Lung (tissue), 12 donors: ENCODE results near the gene LRPAP1. TPM values are rescaled to one million over a fixed set of nuclear protein-coding genes. Genes with fewer than 3 reads are reported as not detected.
"Not testable (repeated sequence)": the region's sequence is repeated elsewhere in the genome, so short reads cannot be mapped to it uniquely, and the experiment has no call there.

Source experiments
- ATAC-seq: fragments of 200-7000 bp; cut with Tn5 transposase; one replicate; pipeline ENCODE4 v1.9.1; 2020; ENCODE audit warnings: moderate number of reproducible peaks; ENCODE audit not compliant: insufficient read depth, low FRiP score
- DNase-seq, 3 donors: peaks; one replicate each; pipeline ENCODE4 v3.0.0-alpha.2; 2013 to 2017
- H3K27ac ChIP-seq, 2 donors: one replicate each; pipeline ENCODE4 v1.5.1; 2013; ENCODE audit warnings: mild to moderate bottlenecking in 2 of 2, moderate library complexity in 2 of 2, control low read depth in 1 of 2, inconsistent platforms in 1 of 2, low read depth in 1 of 2, low read length in 1 of 2
- H3K27me3 ChIP-seq, 3 donors: one replicate each; pipeline ENCODE4 v1.5.1; 2013; ENCODE audit warnings: low read length in 2 of 3; ENCODE audit not compliant: control insufficient read depth in 3 of 3, insufficient read depth in 3 of 3
- H3K36me3 ChIP-seq, 4 donors: one replicate each; pipeline ENCODE4 v1.5.1; 2013; ENCODE audit warnings: low read length in 4 of 4, mild to moderate bottlenecking in 1 of 4, moderate library complexity in 1 of 4; ENCODE audit not compliant: control insufficient read depth in 4 of 4, insufficient read depth in 4 of 4
- H3K4me1 ChIP-seq, 5 donors: one replicate each; pipeline ENCODE4 v1.5.1; 2013; ENCODE audit warnings: low read length in 5 of 5, mild to moderate bottlenecking in 2 of 5, moderate library complexity in 1 of 5; ENCODE audit not compliant: control insufficient read depth in 5 of 5, insufficient read depth in 5 of 5
- H3K4me3 ChIP-seq: one replicate; pipeline ENCODE4 v1.5.1; 2013; ENCODE audit warnings: mild to moderate bottlenecking, control low read depth, moderate library complexity
- H3K9ac ChIP-seq, 2 donors: one replicate each; pipeline ENCODE4 v1.5.1; 2013; ENCODE audit warnings: low read length in 2 of 2, control low read depth in 1 of 2; ENCODE audit not compliant: insufficient read depth in 1 of 2
- H3K9me3 ChIP-seq, 4 donors: one replicate each; pipeline ENCODE4 v1.5.1; 2013; ENCODE audit warnings: low read length in 3 of 4, mild to moderate bottlenecking in 1 of 4, moderate library complexity in 1 of 4; ENCODE audit not compliant: control insufficient read depth in 4 of 4, insufficient read depth in 3 of 4
- CTCF ChIP-seq: IDR thresholded peaks from 2 replicates; pipeline ENCODE4 v1.5.1; 2012; ENCODE audit warnings: mild to moderate bottlenecking; ENCODE audit errors: control extremely low read depth, extremely low read depth
- WGBS, 2 donors: extraction: QIAGEN DNeasy Blood & Tissue Kit; methylation state at CpG; one replicate each; pipeline ENCODE4 v1.1.7; 2013; 5-methylcytosine and 5-hydroxymethylcytosine counted together
- polyA plus RNA-seq, 2 donors: library from polyadenylated mRNA; stranded (reverse); fragments of 200-250 nt; gene quantifications; one replicate each; pipeline ENCODE4 v1.2.1, GENCODE V29; 2013
- total RNA-seq, 2 donors: library from RNA; depleted of rRNA in 1 of 2; stranded (reverse); fragments of >200 nt in 1 of 2; gene quantifications; one replicate each; pipeline ENCODE4 v1.2.1, GENCODE V29; 2014 to 2021
- donor health status: control.
- donor health status: control.
- donor health status: Bipolar disorder and iron deficiency.
- donor health status: healthy.
- donor health status: DM: yes; HTN: yes; CAD: no.

Gene LRPAP1
- total and polyA plus RNA-seq, 4 donors = 46.1 to 289 (median 208) TPM

- not testable (repeated sequence) for H3K4me3 ChIP-seq, H3K9me3 ChIP-seq, H3K27ac ChIP-seq, H3K36me3 ChIP-seq, H3K27me3 ChIP-seq, H3K4me1 ChIP-seq, DNase-seq, H3K9ac ChIP-seq, ATAC-seq
- 95% methylated on average over 8 of the region's 8 CpGs for WGBS, 2 donors
These were observed 13.1 kb upstream of the LRPAP1 start for GRCh38 chr4:3545351-3545750.

- not testable (repeated sequence) for H3K36me3 ChIP-seq, H3K27me3 ChIP-seq, ATAC-seq, DNase-seq, H3K4me1 ChIP-seq, H3K4me3 ChIP-seq, H3K9me3 ChIP-seq, H3K9ac ChIP-seq
- H3K27ac ChIP-seq = peak overlapping the region in 1 of 2 donors; percentile 41
- 55 to 65% methylated on average over 22 of the region's 22 CpGs for WGBS, 2 donors
These were observed 12.2 kb upstream of the LRPAP1 start for GRCh38 chr4:3544259-3545025.

GRCh38 chr4:3543415-3543814 is 11.2 kb upstream of the LRPAP1 start:
- not testable (repeated sequence) for H3K9ac ChIP-seq, DNase-seq, H3K4me1 ChIP-seq, H3K36me3 ChIP-seq, H3K27ac ChIP-seq, H3K4me3 ChIP-seq, H3K9me3 ChIP-seq, ATAC-seq, H3K27me3 ChIP-seq
- WGBS, 2 donors = 87 to 95% methylated on average over 6 to 8 of the region's 8 CpGs

- WGBS, 2 donors = 97 to 98% methylated on average over 13 to 23 of the region's 23 CpGs
- H3K4me1 ChIP-seq, H3K27me3 ChIP-seq, ATAC-seq, H3K9ac ChIP-seq, DNase-seq, H3K4me3 ChIP-seq, H3K36me3 ChIP-seq, H3K27ac ChIP-seq, H3K9me3 ChIP-seq: not testable (repeated sequence)
These were observed 6.7 kb upstream of the LRPAP1 start for GRCh38 chr4:3538906-3539305.

- not testable (repeated sequence) for H3K9me3 ChIP-seq, H3K27ac ChIP-seq, H3K9ac ChIP-seq, ATAC-seq, H3K4me3 ChIP-seq, H3K36me3 ChIP-seq, H3K27me3 ChIP-seq, DNase-seq
- WGBS, 2 donors = 82 to 91% methylated on average over 9 to 10 of the region's 10 CpGs
- peaks cover 0 to 14% (median 10%) of the 10 kb centered on the region in 5 donors for H3K4me1 ChIP-seq
These were observed 3.6 kb upstream of the LRPAP1 start for GRCh38 chr4:3535812-3536211.

GRCh38 chr4:3533423-3533820 is 1.2 kb upstream of the LRPAP1 start:
- Histone ChIP-seq H3K27ac (no peak overlapping the region), H3K36me3 (peaks cover 0 to 6% (median 3%) of the 10 kb centered on the region in 4 donors), H3K4me1 (peaks cover 0 to 28% (median 16%) of the 10 kb centered on the region in 5 donors), H3K27me3 (no peaks in the 10 kb centered on the region), H3K4me3 (no peak overlapping the region), H3K9ac (no peak overlapping the region), H3K9me3 (peaks cover 0 to 2% (median 0%) of the 10 kb centered on the region in 4 donors)
- WGBS, 2 donors = 98 to 99% methylated on average over 7 of the region's 7 CpGs
- no peak for ATAC-seq
- TF ChIP-seq CTCF = no peak
- DNase-seq = no peak
